ENCODE data around the gene IFI16.

- TF ChIP-seq EZH2 (IDR thresholded peaks at IDR 0.05; ENCODE audit: borderline replicate concordance, low read depth, low read length, severe bottlenecking): no peak
- TF ChIP-seq, protein P1, sequence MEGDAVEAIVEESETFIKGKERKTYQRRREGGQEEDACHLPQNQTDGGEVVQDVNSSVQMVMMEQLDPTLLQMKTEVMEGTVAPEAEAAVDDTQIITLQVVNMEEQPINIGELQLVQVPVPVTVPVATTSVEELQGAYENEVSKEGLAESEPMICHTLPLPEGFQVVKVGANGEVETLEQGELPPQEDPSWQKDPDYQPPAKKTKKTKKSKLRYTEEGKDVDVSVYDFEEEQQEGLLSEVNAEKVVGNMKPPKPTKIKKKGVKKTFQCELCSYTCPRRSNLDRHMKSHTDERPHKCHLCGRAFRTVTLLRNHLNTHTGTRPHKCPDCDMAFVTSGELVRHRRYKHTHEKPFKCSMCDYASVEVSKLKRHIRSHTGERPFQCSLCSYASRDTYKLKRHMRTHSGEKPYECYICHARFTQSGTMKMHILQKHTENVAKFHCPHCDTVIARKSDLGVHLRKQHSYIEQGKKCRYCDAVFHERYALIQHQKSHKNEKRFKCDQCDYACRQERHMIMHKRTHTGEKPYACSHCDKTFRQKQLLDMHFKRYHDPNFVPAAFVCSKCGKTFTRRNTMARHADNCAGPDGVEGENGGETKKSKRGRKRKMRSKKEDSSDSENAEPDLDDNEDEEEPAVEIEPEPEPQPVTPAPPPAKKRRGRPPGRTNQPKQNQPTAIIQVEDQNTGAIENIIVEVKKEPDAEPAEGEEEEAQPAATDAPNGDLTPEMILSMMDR (IDR thresholded peaks at IDR 0.05; ENCODE audit: borderline replicate concordance, extremely low read depth, low read length, poor library complexity, severe bottlenecking): no peak
These were observed 74.4 kb downstream of the IFI16 start for GRCh38 chr1:159084152-159084551.

Measured in DND-41 (cell line).